HepG2 (cell line): ENCODE measurements around the gene CST3. TPM values are rescaled to one million over a fixed set of nuclear protein-coding genes. Genes with fewer than 3 reads are reported as not detected.

Experiments used
- BRCA1 ChIP-seq: sonication (generic); formaldehyde crosslinking; IDR thresholded peaks from 2 replicates; pipeline ENCODE4 v1.4.0; 2020; ENCODE audit warnings: missing genetic modification reagents
- CENPX ChIP-seq: sonication (generic); formaldehyde crosslinking; IDR thresholded peaks from 2 replicates; pipeline ENCODE4 v1.9.0; 2021; ENCODE audit warnings: mild to moderate bottlenecking, missing genetic modification reagents, moderate library complexity
- ETV5 ChIP-seq: IDR thresholded peaks from 2 replicates; pipeline ENCODE4 v1.6.1; 2018; ENCODE audit warnings: missing biosample characterization, missing genetic modification reagents, inconsistent platforms, borderline replicate concordance
- FIP1L1 ChIP-seq: fragments of 200-400 bp; formaldehyde crosslinking; IDR thresholded peaks from 2 replicates; pipeline ENCODE4 v1.6.1; 2018; ENCODE audit warnings: low read depth, mild to moderate bottlenecking, low read length, moderate library complexity, borderline replicate concordance; ENCODE audit not compliant: insufficient read depth
- FOXA3 ChIP-seq: IDR thresholded peaks from 2 replicates; pipeline ENCODE4 v1.6.1; 2016; ENCODE audit warnings: missing genetic modification reagents, missing compliant biosample characterization
- HDAC6 ChIP-seq: fragments of 200-600 bp; sonication (generic); IDR thresholded peaks from 2 replicates; pipeline ENCODE4 v1.7.0; 2017; ENCODE audit warnings: mild to moderate bottlenecking, antibody characterized with exemption, low read length, low read depth
- KAT7 ChIP-seq: IDR thresholded peaks from 2 replicates; pipeline ENCODE4 v1.6.1; 2018; ENCODE audit warnings: borderline replicate concordance, missing compliant biosample characterization
- LCORL ChIP-seq, 2 experiments: fragments of 450-650 bp in 1 of 2; sonication (generic) in 1 of 2; formaldehyde crosslinking in 1 of 2; IDR thresholded peaks; 2 replicates each; pipeline versions ENCODE4 v1.5.0 to v1.6.1; 2017 to 2020; ENCODE audit warnings: antibody characterized with exemption in 1 of 2, missing genetic modification reagents in 1 of 2
- SP4 ChIP-seq: sonication (generic); formaldehyde crosslinking; IDR thresholded peaks from 2 replicates; pipeline ENCODE4 v1.8.1; 2023; ENCODE audit warnings: mild to moderate bottlenecking, missing genetic modification reagents
- THYN1 ChIP-seq: sonication (generic); formaldehyde crosslinking; IDR thresholded peaks from 2 replicates; pipeline ENCODE4 v1.8.1; 2023; ENCODE audit warnings: low read depth, mild to moderate bottlenecking, moderate library complexity, missing genetic modification reagents, borderline replicate concordance
- ZBTB7A ChIP-seq: sonication (generic); formaldehyde crosslinking; IDR thresholded peaks from 2 replicates; pipeline ENCODE4 v1.8.0; 2022; ENCODE audit warnings: mild to moderate bottlenecking, missing genetic modification reagents
- ZFP62 ChIP-seq: sonication (generic); formaldehyde crosslinking; IDR thresholded peaks from 2 replicates; pipeline ENCODE4 v1.4.0; 2020; ENCODE audit warnings: missing genetic modification reagents
- ZMYM3 ChIP-seq: sonication (generic); formaldehyde crosslinking; IDR thresholded peaks from 2 replicates; pipeline ENCODE4 v1.5.1; 2020; ENCODE audit warnings: mild to moderate bottlenecking, missing genetic modification reagents
- ZNF432 ChIP-seq: sonication (generic); formaldehyde crosslinking; IDR thresholded peaks from 2 replicates; pipeline ENCODE4 v1.5.0; 2020; ENCODE audit warnings: missing genetic modification reagents, mild to moderate bottlenecking, borderline replicate concordance
- ZNF660 ChIP-seq: sonication (generic); formaldehyde crosslinking; IDR thresholded peaks from 2 replicates; pipeline ENCODE4 v1.5.1; 2020; ENCODE audit warnings: mild to moderate bottlenecking, low read depth, missing genetic modification reagents, borderline replicate concordance
- polyA plus RNA-seq, 8 experiments: library from polyadenylated mRNA; depleted of rRNA in 3 of 8; stranded (reverse) in 7 of 8; unstranded in 1 of 8; fragments of >200 nt; fragmentation: Illumina TruSeq in 4 of 8; extraction: Trizol in 4 of 8; gene quantifications; 2 replicates each; pipeline versions ENCODE4 v1.2.1 to v1.2.3, GENCODE V29; 2011 to 2016; ENCODE audit warnings: low read depth in 4 of 8, missing spikeins in 1 of 8, mixed read lengths in 1 of 8; ENCODE audit not compliant: insufficient read depth in 1 of 8
- total RNA-seq, 5 experiments: library from RNA; depleted of rRNA; stranded (reverse); fragments of >200 nt; fragmentation: Illumina TruSeq; extraction: Trizol; gene quantifications; 2 replicates each; pipeline ENCODE4 v1.2.3, GENCODE V29; 2016; ENCODE audit warnings: low read depth in 1 of 5
- TF ChIP-seq, protein P1 (sequence below): sonication (generic); formaldehyde crosslinking; IDR thresholded peaks from 2 replicates; pipeline ENCODE4 v1.5.0; 2020; ENCODE audit warnings: mild to moderate bottlenecking, missing genetic modification reagents
- TF ChIP-seq, protein P2 (sequence below): sonication (generic); formaldehyde crosslinking; IDR thresholded peaks from 2 replicates; pipeline ENCODE4 v1.4.0; 2020; ENCODE audit warnings: mild to moderate bottlenecking, missing genetic modification reagents
- TF ChIP-seq, protein P3 (sequence below): sonication (generic); formaldehyde crosslinking; IDR thresholded peaks from 2 replicates; pipeline ENCODE4 v1.9.0; 2021; ENCODE audit warnings: missing genetic modification reagents, mild to moderate bottlenecking, borderline replicate concordance
- TF ChIP-seq, protein P4 (sequence below): sonication (generic); formaldehyde crosslinking; conservative IDR thresholded peaks from 2 replicates; pipeline ENCODE4 v1.4.0; 2020; ENCODE audit warnings: missing genetic modification reagents

Gene CST3
- total and polyA plus RNA-seq, 2 of the 13 experiments (the other 11 are each of a cell fraction or from before 2014, with no cell fraction given) = 690 to 1,005 TPM

DNA sequence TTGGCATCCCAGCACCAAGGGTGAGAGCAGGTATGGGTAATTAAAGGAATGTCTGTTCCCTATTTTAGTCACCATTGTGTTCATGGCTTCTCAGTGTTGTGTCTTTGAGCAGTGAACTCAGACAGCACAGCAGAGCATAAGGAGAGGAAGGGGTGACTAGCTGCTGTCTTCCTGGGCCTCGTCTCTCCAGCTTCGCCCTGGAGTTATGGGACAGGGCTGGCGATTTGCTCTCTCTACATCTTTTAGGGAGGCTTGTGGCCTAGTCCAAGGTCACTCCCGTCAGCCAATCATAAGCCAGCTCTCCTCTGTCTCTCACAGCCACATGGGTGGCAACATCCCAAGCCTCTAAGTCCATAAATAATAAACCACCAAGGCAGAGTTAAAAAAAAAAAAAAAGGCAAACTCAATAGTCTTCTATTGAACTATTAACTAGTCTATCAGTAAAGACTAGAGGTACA, 7.3 kb downstream of the CST3 start (continued):
- no peak for TF ChIP-seq ZFP62
- TF ChIP-seq, protein P1, sequence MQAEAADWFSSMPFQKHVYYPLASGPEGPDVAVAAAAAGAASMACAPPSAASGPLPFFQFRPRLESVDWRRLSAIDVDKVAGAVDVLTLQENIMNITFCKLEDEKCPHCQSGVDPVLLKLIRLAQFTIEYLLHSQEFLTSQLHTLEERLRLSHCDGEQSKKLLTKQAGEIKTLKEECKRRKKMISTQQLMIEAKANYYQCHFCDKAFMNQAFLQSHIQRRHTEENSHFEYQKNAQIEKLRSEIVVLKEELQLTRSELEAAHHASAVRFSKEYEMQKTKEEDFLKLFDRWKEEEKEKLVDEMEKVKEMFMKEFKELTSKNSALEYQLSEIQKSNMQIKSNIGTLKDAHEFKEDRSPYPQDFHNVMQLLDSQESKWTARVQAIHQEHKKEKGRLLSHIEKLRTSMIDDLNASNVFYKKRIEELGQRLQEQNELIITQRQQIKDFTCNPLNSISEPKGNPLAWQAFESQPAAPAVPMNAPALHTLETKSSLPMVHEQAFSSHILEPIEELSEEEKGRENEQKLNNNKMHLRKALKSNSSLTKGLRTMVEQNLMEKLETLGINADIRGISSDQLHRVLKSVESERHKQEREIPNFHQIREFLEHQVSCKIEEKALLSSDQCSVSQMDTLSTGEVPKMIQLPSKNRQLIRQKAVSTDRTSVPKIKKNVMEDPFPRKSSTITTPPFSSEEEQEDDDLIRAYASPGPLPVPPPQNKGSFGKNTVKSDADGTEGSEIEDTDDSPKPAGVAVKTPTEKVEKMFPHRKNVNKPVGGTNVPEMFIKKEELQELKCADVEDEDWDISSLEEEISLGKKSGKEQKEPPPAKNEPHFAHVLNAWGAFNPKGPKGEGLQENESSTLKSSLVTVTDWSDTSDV (CRISPR knock-in tag) = no peak
- no peak for TF ChIP-seq ZNF432 (CRISPR knock-in tag)
- no peak for TF ChIP-seq HDAC6
- TF ChIP-seq FOXA3 (CRISPR knock-in tag) = no peak
- no peak for TF ChIP-seq FIP1L1
- no peak for TF ChIP-seq CENPX (CRISPR knock-in tag)
- TF ChIP-seq, protein P2, sequence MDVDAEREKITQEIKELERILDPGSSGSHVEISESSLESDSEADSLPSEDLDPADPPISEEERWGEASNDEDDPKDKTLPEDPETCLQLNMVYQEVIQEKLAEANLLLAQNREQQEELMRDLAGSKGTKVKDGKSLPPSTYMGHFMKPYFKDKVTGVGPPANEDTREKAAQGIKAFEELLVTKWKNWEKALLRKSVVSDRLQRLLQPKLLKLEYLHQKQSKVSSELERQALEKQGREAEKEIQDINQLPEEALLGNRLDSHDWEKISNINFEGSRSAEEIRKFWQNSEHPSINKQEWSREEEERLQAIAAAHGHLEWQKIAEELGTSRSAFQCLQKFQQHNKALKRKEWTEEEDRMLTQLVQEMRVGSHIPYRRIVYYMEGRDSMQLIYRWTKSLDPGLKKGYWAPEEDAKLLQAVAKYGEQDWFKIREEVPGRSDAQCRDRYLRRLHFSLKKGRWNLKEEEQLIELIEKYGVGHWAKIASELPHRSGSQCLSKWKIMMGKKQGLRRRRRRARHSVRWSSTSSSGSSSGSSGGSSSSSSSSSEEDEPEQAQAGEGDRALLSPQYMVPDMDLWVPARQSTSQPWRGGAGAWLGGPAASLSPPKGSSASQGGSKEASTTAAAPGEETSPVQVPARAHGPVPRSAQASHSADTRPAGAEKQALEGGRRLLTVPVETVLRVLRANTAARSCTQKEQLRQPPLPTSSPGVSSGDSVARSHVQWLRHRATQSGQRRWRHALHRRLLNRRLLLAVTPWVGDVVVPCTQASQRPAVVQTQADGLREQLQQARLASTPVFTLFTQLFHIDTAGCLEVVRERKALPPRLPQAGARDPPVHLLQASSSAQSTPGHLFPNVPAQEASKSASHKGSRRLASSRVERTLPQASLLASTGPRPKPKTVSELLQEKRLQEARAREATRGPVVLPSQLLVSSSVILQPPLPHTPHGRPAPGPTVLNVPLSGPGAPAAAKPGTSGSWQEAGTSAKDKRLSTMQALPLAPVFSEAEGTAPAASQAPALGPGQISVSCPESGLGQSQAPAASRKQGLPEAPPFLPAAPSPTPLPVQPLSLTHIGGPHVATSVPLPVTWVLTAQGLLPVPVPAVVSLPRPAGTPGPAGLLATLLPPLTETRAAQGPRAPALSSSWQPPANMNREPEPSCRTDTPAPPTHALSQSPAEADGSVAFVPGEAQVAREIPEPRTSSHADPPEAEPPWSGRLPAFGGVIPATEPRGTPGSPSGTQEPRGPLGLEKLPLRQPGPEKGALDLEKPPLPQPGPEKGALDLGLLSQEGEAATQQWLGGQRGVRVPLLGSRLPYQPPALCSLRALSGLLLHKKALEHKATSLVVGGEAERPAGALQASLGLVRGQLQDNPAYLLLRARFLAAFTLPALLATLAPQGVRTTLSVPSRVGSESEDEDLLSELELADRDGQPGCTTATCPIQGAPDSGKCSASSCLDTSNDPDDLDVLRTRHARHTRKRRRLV (CRISPR knock-in tag) = no peak
- TF ChIP-seq ZBTB7A (CRISPR knock-in tag) = no peak
- no peak for TF ChIP-seq ZNF660 (CRISPR knock-in tag)
- no peak for TF ChIP-seq ETV5 (CRISPR knock-in tag)
- TF ChIP-seq, protein P3, sequence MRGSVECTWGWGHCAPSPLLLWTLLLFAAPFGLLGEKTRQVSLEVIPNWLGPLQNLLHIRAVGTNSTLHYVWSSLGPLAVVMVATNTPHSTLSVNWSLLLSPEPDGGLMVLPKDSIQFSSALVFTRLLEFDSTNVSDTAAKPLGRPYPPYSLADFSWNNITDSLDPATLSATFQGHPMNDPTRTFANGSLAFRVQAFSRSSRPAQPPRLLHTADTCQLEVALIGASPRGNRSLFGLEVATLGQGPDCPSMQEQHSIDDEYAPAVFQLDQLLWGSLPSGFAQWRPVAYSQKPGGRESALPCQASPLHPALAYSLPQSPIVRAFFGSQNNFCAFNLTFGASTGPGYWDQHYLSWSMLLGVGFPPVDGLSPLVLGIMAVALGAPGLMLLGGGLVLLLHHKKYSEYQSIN (CRISPR knock-in tag) = no peak
- no peak for TF ChIP-seq SP4 (CRISPR knock-in tag)
- TF ChIP-seq THYN1 (CRISPR knock-in tag) = no peak
- no peak for TF ChIP-seq KAT7 (CRISPR knock-in tag)
- TF ChIP-seq BRCA1 (CRISPR knock-in tag) = no peak
- no peak for TF ChIP-seq ZMYM3 (CRISPR knock-in tag)
- TF ChIP-seq, protein P4, sequence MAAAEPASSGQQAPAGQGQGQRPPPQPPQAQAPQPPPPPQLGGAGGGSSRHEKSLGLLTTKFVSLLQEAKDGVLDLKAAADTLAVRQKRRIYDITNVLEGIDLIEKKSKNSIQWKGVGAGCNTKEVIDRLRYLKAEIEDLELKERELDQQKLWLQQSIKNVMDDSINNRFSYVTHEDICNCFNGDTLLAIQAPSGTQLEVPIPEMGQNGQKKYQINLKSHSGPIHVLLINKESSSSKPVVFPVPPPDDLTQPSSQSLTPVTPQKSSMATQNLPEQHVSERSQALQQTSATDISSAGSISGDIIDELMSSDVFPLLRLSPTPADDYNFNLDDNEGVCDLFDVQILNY (CRISPR knock-in tag) = no peak
- no peak for TF ChIP-seq LCORL (IDR thresholded peaks at IDR 0.05)
- no peak for TF ChIP-seq LCORL (CRISPR knock-in tag; IDR thresholded peaks at IDR 0.05)
